HG02678 (cell line): ENCODE results near the gene TAF4B.
A peak's percentile ranks its signal among the peaks of the same experiment; 100 is the strongest.
"Not testable (repeated sequence)": the region's sequence is repeated elsewhere in the genome, so short reads cannot be mapped to it uniquely, and the experiment has no call there.

ENCODE experiments used
- ATAC-seq: cut with Tn5 transposase; IDR thresholded peaks from one replicate; pipeline ENCODE4 v1.9.1; 2021; ENCODE audit warnings: mild to moderate bottlenecking, moderate library complexity; ENCODE audit not compliant: unreplicated experiment

The TAF4B gene

DNA sequence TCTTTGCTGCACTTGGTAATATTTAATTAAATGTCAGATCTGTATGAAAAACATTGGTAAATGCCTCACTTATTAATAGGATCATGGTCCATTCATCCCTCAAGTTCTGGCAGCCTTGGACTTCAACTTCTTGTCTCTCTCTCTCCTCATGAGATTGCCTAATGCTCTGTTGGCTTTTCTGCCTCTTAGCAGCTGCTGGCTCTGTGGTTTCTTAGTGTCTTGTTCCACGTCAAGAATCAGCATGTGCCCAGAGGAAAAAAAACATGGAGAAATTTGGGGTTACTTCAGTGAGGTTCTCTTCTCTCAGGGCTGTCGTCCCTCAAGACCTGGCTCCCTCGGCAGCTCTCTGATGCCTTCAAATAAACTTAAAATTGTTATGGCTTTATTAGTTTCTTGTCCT, 75.4 kb downstream of the TAF4B start:
- no peak for ATAC-seq

DNA sequence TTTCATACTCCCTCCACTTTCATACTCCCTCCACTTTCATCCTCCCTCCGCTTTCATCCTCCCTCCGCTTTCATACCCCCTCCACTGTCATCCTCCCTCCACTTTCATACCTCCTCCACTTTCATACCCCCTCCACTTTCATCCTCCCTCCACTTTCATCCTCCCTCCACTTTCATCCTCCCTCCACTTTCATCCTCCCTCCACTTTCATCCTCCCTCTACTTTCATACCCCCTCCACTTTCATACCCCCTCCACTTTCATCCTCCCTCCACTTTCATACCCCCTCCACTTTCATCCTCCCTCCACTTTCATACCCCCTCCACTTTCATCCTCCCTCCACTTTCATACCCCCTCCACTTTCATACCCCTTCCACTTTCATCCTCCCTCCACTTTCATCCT, 77.0 kb downstream of the TAF4B start:
- ATAC-seq: not testable (repeated sequence)

DNA sequence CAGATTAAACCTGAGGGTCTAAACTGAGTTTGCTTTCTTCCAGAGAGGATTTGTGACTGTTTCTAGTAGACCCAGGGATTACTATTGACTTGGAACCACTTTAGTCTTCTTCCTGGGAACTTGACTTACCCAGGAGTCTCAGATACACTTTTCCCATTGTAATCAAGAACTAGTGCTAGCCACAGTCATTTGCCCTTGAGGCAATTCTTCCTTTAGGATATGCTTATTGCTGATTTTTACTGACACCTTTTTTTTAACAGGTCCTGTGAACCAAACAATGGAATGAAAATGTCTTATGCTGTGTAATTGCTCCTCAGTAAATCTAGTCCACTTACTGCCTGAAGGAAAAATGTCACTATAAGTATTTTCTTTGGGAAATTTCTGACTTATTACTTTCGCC, 78.3 kb downstream of the TAF4B start:
- ATAC-seq: no peak

DNA sequence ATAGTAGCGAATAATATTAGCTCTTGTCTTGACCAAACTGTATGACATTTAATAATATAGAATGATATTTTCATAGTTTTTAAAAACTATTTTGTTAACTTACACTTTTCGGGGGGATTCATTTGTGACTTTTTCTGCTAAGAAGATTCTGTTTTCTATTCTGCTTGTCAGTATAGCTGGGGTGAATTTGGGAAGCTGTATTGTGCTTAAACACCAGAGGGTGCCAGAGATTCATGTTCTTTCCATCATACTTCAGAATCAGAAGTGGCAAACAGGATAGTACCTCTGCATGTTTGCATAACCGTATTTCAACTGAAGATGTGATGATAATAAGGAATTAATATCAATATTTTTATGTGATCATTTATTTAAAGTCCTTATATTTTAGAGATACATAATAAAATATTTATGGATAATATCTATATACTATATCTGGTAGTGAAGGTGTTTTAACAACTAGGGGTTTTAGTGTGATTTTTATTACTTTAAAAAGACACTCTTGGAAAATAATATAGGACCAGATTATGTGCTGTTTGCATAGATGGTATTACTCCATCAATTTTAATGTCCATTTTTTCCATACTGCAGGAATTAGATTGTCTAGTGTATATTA, 81.0 kb downstream of the TAF4B start:
- peak; percentile 77 for ATAC-seq

DNA sequence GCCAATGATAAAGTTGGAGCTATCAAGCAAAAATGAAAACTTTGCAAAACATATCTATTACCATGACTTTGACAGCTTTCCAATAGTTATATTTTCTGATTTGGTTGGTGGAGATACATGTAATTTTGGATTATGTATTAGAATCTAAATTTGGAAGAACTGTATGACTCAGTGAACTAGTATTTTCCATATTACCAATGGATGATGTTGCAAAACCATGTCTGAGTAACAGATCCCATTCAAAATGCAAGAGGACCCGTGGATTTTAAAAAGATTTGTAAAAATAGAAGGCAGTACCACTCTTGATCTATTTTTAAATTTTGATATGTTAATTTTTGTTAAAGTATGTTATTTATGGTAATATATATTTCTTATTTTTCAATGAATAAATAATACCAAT, 83.0 kb downstream of the TAF4B start:
- no peak for ATAC-seq

DNA sequence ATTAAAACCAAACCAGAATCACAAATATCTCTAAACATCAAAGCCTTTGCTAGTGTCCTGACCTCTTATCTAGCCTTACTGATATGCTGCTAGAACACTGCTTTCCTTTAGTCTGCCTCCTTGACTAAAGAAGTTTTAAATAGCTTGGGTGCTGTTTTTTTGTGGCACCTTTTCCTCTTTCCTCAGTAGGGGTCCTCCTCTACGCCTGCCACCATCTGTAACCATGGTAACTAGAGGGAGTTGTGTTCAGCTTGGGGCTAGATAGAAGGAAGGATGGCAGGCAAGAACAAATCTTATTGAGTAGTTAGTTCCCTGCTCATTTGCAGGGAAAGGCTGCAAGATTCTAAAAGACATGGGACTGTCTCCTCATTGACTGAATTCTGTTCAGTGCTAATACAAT, 86.0 kb downstream of the TAF4B start:
- no peak for ATAC-seq

DNA sequence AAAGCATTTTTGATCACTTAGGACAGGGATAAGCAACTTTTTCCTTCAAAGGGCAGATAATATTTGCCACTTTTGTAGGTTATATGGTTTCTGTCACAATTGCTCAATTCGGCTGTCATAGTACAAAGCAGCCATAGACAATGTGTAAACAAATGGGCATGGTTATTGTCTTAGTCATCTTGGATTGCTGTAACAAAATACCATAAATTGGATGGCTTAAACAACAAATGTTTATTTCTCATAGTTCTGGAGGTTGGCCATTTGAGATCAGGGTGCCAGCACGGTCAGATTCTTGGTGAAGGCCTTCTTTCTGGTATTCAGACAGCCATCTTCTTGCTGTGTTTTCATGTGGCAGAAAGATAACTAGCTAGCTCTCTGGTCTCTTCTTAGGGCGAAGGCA, 91.2 kb downstream of the TAF4B start:
- no peak for ATAC-seq

DNA sequence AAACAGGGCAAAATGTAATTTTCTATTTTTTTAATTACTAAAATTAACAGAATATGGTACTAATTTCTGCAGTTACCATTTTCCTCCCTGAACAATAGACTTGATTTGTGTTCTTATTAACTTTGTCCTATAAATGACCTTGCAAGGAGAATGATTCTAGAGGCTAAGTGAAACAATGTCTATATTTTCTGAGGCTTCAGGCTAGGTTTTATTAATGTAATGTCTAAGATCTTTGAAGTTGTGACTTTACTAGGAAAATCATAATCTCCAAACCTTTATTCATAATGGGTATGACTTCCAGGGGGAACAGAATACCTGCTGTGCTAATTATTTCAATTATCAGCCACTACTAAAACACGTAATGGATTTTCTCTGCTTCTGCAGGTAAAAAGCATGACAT, 94.4 kb downstream of the TAF4B start:
- ATAC-seq: no peak

DNA sequence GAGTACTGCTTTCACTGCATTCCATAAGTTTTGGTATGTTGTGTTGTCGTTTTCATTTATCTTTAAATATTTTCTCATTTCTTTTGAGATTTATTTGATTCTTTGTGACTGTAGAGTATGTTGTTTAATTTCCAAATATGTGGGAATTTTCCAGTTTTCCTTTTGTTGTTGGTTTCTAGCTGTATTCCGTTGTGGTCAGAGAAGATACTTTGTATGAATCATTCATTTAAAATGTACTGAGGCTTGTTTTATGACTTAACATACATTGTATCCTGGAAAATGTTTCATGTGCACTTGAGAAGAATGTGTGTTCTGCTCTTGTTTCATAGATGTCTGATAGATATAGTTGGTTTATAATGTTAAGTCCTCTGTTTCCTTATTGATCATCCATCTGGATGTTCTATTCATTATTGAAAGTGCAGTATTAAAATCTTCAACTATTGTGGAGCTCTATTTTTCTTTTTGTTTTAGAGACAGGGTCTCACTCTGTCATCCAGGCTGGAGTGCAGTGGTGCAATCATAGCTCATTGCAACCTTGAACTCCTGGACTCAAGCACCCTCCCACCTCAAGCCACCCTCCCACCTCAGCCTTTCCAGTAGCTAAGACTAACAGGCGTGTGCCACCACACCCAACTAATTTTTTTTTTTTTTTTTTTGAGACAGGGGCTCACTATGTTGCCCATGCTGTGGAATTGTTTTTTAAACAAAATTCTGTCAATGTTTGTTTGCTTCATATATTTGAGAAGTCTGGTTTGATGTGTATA, 96.8 kb downstream of the TAF4B start:
- ATAC-seq: no peak

DNA sequence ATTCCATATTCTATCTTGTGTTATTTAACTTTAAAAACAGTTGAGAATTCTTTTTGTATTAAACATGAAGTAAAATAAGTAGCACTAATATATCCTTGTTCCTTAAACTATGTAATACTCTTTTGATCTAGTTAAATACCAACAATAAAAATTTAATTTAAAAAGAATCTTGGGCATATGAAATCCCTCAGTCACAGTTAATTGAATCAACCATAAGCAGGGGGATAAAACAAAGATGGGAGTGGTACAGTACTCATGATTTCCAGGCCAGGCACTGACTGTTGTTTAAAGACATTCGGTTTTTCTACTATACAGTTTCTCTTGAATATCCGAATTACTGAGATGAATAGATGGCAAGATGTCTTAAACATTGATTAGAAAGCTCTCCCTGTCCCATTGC, 99.5 kb downstream of the TAF4B start:
- ATAC-seq: no peak

DNA sequence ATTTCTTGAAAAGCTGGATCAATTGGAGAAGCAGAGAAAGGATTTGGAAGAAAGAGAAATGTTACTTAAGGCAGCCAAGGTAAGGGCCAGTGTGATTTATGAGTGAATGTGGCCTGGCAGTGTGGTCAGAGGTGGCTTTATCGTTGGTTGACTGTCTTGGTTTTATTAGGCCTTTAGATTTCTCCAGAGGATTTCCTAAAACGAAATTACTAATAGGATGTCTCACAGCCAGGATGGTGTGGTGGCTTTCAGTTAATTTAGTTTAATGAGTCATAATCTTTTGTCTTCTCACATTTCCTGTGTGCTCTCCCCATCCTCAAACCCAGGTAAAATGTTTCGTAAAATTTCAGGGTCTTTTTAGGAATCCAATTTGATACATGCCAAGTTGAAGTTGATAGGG, 100.8 kb downstream of the TAF4B start:
- no peak for ATAC-seq

DNA sequence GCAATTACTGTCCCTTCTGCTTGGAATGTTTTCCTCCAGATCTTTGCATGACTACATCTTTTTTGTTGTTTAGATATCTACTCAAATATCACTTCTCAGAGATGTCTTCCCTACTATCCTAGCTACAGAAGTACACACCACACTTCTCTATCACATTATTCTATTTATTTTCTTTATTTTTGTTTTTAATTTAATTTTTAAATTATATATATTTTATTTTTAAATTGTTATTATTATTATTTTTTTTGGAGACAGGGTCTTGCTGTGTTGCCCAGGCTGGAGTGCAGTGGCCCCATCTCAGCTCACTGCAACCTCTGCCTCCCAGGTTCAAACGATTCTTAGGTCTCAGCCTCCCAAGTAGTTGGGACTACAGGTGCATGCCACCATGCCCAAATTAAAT, 106.7 kb downstream of the TAF4B start:
- no peak for ATAC-seq

DNA sequence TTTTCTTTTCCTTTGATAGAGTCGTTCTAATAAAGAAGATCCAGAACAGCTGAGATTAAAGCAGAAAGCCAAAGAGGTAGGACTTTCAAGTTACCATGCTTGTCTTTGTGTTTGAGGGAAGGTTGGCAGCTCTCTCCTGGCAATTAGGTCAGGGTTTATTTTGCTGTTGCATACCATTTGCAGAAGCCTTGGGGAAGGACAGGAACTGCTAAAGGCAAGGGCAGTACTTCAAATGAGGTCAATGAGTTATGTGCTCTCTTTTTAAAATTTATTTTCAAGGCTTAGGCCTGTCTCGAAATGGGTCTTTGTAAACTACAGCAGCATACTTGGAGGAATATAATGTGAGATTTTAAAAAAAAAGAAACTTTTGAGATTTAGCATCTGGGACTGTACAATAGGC, 108.9 kb downstream of the TAF4B start:
- no peak for ATAC-seq

DNA sequence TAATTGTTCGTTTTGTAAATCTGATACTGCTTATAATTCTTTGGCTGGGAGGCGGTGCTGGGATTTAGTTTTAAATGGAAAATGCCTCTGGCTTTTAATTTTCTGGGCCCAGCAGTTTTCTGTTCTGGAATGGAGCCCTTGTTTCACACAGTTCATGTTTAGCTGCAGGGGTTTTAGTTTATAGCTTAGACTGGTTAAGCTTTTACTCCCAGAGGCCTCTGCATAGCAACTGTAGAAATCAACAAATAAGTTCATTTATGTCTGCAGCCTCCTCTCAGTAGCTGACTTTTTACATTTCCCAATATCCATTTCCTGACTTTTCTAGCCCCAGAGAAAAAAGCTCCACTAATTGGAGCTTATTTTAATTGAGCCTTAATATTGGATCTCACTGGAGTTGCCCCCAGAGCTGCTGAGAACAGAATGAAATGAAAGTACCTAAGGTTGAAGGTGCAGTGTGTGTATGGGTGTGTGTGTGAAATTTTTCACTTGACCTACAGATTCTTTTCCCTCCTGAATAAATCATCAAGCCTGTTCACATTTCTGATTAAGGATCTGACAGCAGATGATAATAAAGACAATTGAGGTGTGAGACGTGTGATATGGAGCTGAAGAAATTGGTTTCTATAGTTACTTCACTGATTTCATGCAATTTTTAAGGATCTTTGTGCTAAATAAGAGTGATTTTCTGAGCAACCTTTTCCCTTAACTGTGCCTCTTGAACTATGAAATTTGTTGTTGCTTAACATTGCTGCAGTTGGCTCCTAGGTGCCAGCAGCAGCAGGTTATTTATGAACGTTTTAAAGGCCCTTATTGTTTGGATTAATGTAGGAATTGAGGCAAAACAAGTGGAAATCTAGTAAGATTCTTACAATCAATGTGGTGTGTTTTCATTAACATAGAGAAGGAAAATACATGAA, 109.6 kb downstream of the TAF4B start:
- no peak for ATAC-seq

DNA sequence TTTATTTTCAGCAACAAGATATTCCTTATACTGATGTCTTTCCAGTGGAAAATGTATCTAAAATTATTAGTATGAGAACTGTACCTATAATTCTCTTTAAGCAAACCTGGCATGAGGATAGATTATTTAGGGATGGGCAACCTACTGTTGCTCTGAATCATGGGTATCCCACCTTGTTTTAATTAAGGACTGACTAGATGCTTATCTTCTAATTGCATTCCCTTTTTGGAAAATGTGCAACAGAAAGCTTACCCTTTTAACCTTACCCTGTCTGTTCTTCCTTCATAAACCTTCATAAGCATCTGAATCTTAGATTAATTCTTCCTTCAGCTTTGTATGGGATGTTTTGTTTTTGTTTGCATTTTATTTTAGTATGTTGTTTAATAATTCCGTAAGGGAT, 110.3 kb downstream of the TAF4B start:
- ATAC-seq: no peak

DNA sequence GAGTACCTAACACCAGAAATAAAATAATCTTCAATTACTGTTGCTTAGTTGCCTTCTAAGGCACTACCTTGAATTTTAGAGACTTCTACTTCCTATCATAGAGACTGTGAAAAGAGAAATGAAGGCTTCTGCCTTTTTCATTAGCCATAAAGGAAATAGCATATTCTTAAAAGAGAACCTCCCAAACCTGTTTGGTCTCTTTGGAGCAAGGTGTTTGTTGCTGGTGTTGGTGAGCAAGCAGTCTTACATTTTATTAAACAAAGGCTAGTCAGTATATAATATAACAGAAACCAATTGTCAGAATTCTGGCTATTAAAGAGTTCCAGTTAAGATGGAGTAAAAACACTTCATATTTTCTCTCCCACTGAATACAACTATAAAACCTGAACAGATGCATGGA, 116.4 kb downstream of the TAF4B start:
- no peak for ATAC-seq

DNA sequence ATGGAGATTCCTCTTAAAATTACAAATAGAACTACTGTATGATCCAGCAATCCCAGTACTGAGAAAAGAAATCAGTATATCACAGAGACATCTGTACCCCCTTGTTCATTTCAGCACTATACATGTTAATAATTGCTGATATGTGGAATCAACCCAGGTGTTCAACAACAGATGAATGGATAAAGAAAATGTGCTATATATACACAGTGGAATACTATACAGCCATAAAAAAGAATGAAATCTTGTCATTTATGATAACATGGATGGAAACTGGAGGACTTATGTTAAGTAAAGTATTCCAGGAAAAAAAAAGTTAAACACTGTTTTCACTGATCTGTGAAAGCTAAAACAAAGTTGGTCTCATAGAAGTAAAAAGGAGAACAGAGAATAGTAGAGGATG, 124.7 kb downstream of the TAF4B start:
- ATAC-seq: no peak

DNA sequence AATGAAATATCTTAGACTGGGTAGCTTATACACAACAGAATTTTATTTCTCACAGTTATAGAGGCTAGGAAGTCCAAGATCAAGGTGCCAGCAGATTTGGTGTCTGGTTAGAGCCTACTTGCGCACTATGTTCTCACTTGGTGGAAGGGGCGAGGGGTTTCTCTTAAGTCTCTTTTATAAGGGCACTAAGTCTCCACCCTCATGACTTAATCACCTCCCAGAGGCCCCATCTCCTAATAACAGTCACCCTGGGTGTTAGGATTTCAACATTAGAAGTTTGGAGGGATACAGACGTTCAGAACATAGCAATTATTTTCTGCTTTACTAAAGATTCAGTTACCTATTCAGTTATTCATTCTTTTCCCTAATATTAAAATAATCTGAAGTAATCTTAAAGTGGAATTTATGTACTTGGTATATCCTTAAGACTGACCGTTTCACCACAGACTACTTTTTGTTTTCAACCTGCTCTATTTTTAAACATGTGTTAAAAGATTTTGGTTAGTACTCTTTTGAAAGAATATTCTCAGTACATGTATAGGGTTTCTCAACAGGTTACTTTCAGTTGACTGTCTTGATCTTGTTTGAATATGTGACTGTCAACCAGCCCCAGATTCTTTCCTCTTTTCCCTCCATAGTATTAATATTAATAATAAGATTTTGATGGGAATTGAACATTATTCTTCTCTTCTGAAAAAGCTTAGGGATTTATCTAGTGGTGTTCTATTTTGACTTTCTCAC, 130.0 kb downstream of the TAF4B start:
- peak; percentile 65 for ATAC-seq

DNA sequence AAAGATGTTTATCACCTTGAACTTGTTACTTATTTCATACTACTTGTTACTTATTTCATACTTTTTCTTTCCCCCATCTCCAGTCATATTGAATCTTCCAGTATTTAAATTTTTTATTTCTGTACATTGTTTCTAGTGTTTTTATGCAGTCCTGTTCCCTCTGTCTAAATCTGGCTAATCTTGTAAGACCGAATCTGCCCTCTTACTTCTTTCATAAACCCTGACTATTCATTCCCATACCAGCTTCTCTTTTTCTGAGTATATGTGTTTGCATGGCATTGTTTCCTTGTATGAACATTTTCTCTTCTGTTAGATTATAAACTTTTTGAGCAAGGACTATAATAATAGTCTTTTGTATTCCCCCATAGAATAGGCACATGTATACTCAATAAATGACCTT, 131.7 kb downstream of the TAF4B start:
- ATAC-seq: no peak

DNA sequence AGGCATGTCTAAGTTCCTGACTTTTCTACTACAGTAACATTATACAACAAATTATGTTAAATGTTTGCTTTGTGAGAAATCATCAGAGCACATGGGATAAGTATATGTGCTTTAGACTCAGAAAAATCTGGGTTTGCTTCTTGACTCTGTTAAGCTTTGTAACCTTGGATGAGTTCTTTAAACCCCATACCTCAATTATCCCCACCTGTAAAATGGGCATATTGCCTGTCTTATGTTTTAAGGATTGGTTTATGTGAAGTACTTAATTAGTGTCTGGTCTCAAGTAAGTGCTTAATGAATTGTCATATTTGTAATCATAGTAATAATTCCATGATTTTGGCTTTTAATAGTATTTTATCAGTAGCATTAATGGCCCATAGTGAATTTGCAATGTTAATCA, 135.8 kb downstream of the TAF4B start:
- no peak for ATAC-seq

DNA sequence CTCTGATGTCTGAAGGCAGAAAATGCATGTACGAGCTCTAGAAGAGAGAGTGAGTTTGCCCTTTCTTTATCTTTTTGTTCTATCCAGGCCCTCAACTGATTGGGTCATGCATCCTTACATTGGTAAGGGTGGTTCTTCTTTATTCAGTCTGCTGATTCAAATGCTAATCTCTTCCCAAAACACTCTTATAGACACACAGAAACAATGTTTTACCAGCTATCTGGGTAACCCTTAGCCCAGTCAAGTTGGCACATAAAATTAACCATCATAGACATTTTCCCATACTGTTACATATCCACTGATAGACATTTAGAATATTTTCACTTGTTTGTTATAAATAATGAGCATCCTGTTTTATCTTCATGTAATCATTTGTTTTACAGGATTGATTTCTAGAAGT, 141.2 kb downstream of the TAF4B start:
- no peak for ATAC-seq
